Caki2 (cell line): ENCODE data around the gene ALDH1A3. TPM values are rescaled to one million over a fixed set of nuclear protein-coding genes. Genes with fewer than 3 reads are reported as not detected.
A peak's percentile ranks its signal among the peaks of the same experiment; 100 is the strongest.
"Not testable (repeated sequence)": the region's sequence is repeated elsewhere in the genome, so short reads cannot be mapped to it uniquely, and the experiment has no call there.

Experiments
- DNase-seq: peaks from one replicate; pipeline ENCODE4 v3.0.0-alpha.2; 2015; ENCODE audit warnings: low read depth
- in situ Hi-C: cut with HindIII; loops from 2 replicates; pipeline ENCODE4 v1.10.0; 2016; ENCODE audit warnings: low sequenced_read_pairs, low pct_unique_long_range_greater_than_20kb, mixed read lengths
- total RNA-seq: library from RNA; depleted of rRNA; stranded (reverse); fragments of >200 nt; shearing (Covaris generic); gene quantifications from 2 replicates; pipeline ENCODE4 v1.2.3, GENCODE V29; 2014; ENCODE audit warnings: low replicate concordance; rRNA removed

Gene ALDH1A3
- 130 and 141 TPM in 2 replicates for total RNA-seq

GRCh38 chr15:100879464-100880138, at the start of gene ALDH1A3:
TSS of gene ALDH1A3 (plus strand) at chr15:100879831. CDS start at chr15:100879908, 77 bp downstream.
- peak; percentile 72 for DNase-seq

GRCh38 chr15:100831467-100831866, 48.2 kb upstream of the ALDH1A3 start:
- in situ Hi-C loops = no loop called here
- DNase-seq = no peak

More at GRCh38 chr15:100879464-100880138, at the start of gene ALDH1A3:
- in situ Hi-C loops = no loop called here

- in situ Hi-C loops = no loop called here
- DNase-seq = no peak
These were observed 47.3 kb upstream of the ALDH1A3 start for GRCh38 chr15:100832149-100832942.

- DNase-seq = no peak
- in situ Hi-C loops = no loop called here
These were observed 45.9 kb upstream of the ALDH1A3 start for GRCh38 chr15:100833417-100834389.

GRCh38 chr15:100834731-100835130, 44.9 kb upstream of the ALDH1A3 start:
- in situ Hi-C loops = no loop called here
- DNase-seq = no peak

DNA sequence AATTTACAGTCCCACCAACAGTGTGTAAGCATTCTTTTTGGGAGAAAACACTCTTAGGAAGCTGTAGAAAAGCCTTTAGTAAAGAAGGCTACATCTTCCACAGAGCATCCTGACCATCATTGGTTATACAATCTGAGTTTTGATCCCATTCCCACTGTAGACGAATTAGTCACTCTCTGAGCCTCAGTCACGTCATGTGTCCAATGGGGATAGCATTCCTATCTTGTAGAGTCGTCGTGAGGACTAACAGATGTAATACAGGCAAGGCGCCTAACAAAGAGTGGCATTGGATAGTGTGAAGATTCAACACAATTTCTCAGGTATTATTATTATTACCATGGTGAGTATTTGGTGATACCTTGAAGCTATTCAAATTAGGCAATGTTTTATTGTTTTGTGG, 44.0 kb upstream of the ALDH1A3 start:
- in situ Hi-C loops = no loop called here
- DNase-seq = no peak

- DNase-seq = no peak
- in situ Hi-C loops = no loop called here
These were observed 43.1 kb upstream of the ALDH1A3 start for GRCh38 chr15:100836501-100836900.

GRCh38 chr15:100841426-100841825, 38.2 kb upstream of the ALDH1A3 start:
- DNase-seq = no peak
- in situ Hi-C loops = no loop called here

- in situ Hi-C loops = no loop called here
- DNase-seq = no peak
These were observed 36.6 kb upstream of the ALDH1A3 start for GRCh38 chr15:100842756-100843730.

GRCh38 chr15:100844167-100844566, 35.5 kb upstream of the ALDH1A3 start:
- in situ Hi-C loops = no loop called here
- DNase-seq = no peak

DNA sequence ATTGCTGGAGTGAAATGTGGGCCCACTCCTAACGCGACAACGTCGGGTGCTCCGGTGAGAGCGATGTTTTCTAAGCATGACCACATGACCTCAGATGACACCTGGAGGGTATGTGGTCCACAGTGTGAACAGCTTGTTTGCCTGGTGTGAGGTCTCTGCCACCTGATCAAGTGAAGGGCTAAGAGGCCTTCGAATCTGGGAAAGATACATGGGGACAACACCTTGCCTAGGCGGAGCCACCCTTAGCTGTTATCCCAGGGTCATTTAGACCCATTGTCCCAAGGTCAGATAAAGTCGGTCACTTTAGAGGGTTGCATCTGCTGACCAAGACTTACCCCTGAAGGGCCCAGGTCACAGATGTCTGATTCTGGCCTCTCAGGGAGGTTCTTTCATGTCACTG, 34.9 kb upstream of the ALDH1A3 start:
- in situ Hi-C loops = no loop called here
- no peak for DNase-seq

DNA sequence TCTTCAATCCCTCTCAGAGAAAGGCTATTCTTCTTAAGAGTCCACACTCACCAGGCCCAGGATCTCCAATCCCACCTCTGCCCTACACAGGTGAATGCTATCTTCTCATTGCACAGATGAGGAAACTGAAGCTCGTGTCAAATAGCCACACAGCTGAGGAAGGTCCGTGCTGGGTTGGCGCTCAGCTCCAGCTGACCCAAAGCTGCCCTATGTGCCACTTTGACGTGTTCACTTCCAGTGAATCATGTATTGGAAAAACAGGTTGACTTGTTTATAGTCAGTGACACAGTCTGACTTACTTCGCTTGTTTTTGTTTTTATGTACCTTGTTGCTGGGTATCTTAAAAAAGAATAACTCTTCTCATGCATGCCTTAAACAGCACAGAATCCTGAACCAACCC, 32.4 kb upstream of the ALDH1A3 start:
- in situ Hi-C loops = no loop called here
- no peak for DNase-seq

GRCh38 chr15:100849021-100849854, 30.4 kb upstream of the ALDH1A3 start:
- in situ Hi-C loops = no loop called here

GRCh38 chr15:100849855-100850218, 29.8 kb upstream of the ALDH1A3 start:
- no peak for DNase-seq
- in situ Hi-C loops = no loop called here

More at GRCh38 chr15:100849021-100849854, 30.4 kb upstream of the ALDH1A3 start:
- peak; percentile 64 for DNase-seq

DNA sequence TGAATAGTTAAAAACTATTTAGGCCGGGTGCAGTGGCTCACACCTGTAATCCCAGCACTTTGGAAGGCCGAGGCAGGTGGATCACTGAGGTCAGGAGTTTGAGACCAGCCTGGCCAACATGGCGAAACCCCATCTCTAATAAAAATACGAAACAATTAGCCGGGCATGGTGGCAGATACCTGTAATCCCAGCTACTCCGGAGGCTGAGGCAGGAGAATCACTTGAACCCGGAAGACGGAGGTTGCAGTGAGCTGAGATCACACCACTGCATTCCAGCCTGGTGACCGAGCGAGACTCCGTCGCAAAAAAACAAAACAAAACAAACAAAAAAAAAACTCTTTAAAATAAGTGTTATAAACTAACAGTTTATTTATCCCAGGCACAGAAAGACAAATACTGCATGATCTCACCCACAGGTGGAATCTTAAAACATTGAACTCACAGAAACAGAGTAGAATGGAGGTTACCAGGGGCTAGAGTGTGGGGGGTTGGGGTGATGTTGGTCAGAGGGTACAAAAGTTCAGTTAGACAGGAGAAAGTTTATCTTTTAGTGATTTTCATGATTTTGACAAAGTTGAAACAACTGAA, 28.1 kb upstream of the ALDH1A3 start:
- DNase-seq, in situ Hi-C loops: not testable (repeated sequence)

DNA sequence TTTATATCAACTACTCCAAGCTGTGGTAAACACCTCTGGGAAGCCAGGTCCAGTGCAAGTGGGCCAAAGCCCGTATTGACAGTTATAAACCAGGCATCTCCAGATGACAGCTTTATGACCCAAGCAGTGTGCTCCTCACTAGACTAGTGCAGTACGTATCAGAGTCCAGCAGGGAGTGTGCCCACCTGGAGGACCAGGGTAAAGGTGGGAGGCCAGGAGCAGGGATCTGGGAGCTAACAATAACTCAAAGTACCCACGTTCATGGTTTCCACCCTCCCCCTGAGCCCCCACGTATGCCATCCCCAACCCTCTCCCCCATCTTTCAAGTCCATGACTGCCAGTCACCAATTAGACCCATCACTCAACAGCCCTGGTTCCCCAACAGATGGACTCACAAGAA, 27.0 kb upstream of the ALDH1A3 start:
- in situ Hi-C loops = no loop called here
- DNase-seq = no peak
